ENCODE measurements around the gene TBC1D23.

- TF ChIP-seq CTCF (conservative IDR thresholded peaks at IDR 0.05; ENCODE audit: low read depth, low read length) = no peak
- TF ChIP-seq EZH2 (IDR thresholded peaks at IDR 0.05; ENCODE audit: borderline replicate concordance, low read depth, low read length, poor library complexity, severe bottlenecking) = no peak
These were observed 32.5 kb upstream of the TBC1D23 start for GRCh38 chr3:100228247-100228646.

All from A673 (cell line).